Smooth muscle cell (in vitro differentiated cells): ENCODE results near the gene RDH12. TPM values are rescaled to one million over a fixed set of nuclear protein-coding genes. Genes with fewer than 3 reads are reported as not detected.

Source experiments
- DNase-seq: peaks from one replicate; lab custom pipeline; 2025; ENCODE audit not compliant: unreplicated experiment; lab: John Stamatoyannopoulos, UW
- H2AFZ ChIP-seq: fragments of 200-600 bp; sonication (generic); 2 replicates; pipeline ENCODE4 v1.6.0; 2016; ENCODE audit warnings: antibody characterized with exemption, low read depth, mild to moderate bottlenecking
- H3F3A ChIP-seq: fragments of 200-600 bp; sonication (generic); 2 replicates; pipeline ENCODE4 v1.6.0; 2017; ENCODE audit warnings: antibody characterized with exemption, low read depth
- H3K27ac ChIP-seq: fragments of 200-600 bp; sonication (generic); 2 replicates; pipeline ENCODE4 v1.5.1; 2016; ENCODE audit warnings: low read depth, mild to moderate bottlenecking
- H3K27me3 ChIP-seq: fragments of 200-600 bp; sonication (generic); 2 replicates; pipeline ENCODE4 v1.6.1; 2016; ENCODE audit warnings: low read depth, mild to moderate bottlenecking
- H3K36me3 ChIP-seq: fragments of 200-600 bp; sonication (generic); 2 replicates; pipeline ENCODE4 v1.5.1; 2016; ENCODE audit warnings: low read depth
- H3K4me1 ChIP-seq: fragments of 200-600 bp; sonication (generic); 2 replicates; pipeline ENCODE4 v1.5.1; 2016; ENCODE audit warnings: low read depth
- H3K4me2 ChIP-seq: fragments of 200-600 bp; sonication (generic); 2 replicates; pipeline ENCODE4 v1.6.0; 2016; ENCODE audit warnings: mild to moderate bottlenecking
- H3K4me3 ChIP-seq: fragments of 200-600 bp; sonication (generic); 2 replicates; pipeline ENCODE4 v1.5.1; 2016; ENCODE audit warnings: mild to moderate bottlenecking
- H3K79me2 ChIP-seq: fragments of 200-600 bp; sonication (generic); 2 replicates; pipeline ENCODE4 v1.6.0; 2016; ENCODE audit warnings: low read depth, mild to moderate bottlenecking
- H3K9ac ChIP-seq: fragments of 200-600 bp; sonication (generic); 2 replicates; pipeline ENCODE4 v1.6.0; 2016; ENCODE audit warnings: low read depth
- H3K9me3 ChIP-seq: fragments of 200-600 bp; sonication (generic); replicated peaks from 2 replicates; pipeline ENCODE4 v1.5.1; 2016; ENCODE audit warnings: low read depth
- H4K20me1 ChIP-seq: fragments of 200-600 bp; sonication (generic); 2 replicates; pipeline ENCODE4 v1.6.0; 2016; ENCODE audit warnings: low read depth
- WGBS: methylation state at CpG from one replicate; pipeline ENCODE4 v1.1.7; 2016; ENCODE audit warnings: low lambda C conversion rate; 5-methylcytosine and 5-hydroxymethylcytosine counted together
- polyA plus RNA-seq: library from polyadenylated mRNA; unstranded; fragments of >200 nt; fragmentation: Nextera tagmentation; extraction: Ambion mirVana; gene quantifications from 2 replicates; pipeline ENCODE4 v1.2.1, GENCODE V29; 2016
- total RNA-seq: library from RNA; depleted of rRNA; stranded (reverse); fragments of >200 nt; gene quantifications from 2 replicates; pipeline ENCODE4 v1.2.3, GENCODE V29; 2014
- TF ChIP-seq, protein P1 (sequence below): fragments of 200-600 bp; sonication (generic); IDR thresholded peaks from 2 replicates; pipeline ENCODE4 v1.5.1; 2017; ENCODE audit warnings: borderline replicate concordance, mild to moderate bottlenecking, antibody characterized with exemption; ENCODE audit not compliant: insufficient read depth, poor library complexity, severe bottlenecking

Gene RDH12
- total and polyA plus RNA-seq, 2 experiments from 2014 or later: 0.30 to 1.9 TPM

DNA sequence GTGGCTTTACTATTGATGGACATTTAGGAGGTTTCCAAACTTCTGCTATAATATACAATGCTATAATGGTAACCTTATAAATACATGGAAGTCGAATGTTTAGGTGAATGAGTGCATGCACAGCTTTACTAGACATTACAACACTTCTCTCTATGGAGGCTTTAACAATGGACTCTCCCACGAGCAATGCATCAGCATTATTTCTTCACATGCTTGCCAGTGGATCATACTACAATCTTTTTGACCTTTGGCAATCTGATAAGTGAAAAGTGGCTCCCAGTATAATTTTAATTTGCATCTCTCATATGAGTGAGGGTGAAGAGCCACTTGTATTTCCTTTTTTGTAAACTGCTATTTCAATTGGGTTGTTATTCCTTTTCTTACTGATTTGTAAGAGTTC lies 18.2 kb downstream of the RDH12 start:
- Histone ChIP-seq H3K4me1 (no peaks in the 10 kb centered on the region), H2AFZ (no peak overlapping the region), H3K4me3 (no peak overlapping the region), H3K79me2 (no peaks in the 10 kb centered on the region), H3F3A (no peaks in the 10 kb centered on the region), H3K9me3 (no peaks in the 10 kb centered on the region), H3K9ac (no peak overlapping the region), H3K27me3 (peaks cover 11% of the 10 kb centered on the region), H4K20me1 (no peaks in the 10 kb centered on the region), H3K4me2 (no peak overlapping the region), H3K36me3 (no peaks in the 10 kb centered on the region), H3K27ac (no peak overlapping the region)
- 50% methylated on average over 2 of the region's 2 CpGs for WGBS
- DNase-seq: no peak
- TF ChIP-seq, protein P1, sequence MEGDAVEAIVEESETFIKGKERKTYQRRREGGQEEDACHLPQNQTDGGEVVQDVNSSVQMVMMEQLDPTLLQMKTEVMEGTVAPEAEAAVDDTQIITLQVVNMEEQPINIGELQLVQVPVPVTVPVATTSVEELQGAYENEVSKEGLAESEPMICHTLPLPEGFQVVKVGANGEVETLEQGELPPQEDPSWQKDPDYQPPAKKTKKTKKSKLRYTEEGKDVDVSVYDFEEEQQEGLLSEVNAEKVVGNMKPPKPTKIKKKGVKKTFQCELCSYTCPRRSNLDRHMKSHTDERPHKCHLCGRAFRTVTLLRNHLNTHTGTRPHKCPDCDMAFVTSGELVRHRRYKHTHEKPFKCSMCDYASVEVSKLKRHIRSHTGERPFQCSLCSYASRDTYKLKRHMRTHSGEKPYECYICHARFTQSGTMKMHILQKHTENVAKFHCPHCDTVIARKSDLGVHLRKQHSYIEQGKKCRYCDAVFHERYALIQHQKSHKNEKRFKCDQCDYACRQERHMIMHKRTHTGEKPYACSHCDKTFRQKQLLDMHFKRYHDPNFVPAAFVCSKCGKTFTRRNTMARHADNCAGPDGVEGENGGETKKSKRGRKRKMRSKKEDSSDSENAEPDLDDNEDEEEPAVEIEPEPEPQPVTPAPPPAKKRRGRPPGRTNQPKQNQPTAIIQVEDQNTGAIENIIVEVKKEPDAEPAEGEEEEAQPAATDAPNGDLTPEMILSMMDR: no peak

DNA sequence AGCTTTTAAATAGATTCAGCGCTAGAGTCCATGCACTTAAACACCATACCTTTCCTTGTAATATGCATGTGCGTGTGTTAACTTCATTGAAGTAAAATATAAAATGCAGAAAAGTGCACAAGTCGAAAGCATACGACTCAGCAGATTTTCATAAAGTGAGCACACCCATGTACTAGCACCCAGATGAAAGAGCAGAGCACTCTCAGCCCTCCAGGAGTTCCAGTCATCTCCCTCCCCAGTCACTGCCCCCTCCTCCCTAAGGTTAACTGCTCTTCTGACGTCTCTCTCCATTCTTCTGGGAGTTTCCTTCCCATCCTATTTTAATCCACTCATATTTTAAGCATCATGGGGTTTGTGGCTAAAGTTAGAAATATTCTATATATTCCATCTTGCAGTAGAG lies 20.2 kb downstream of the RDH12 start:
- no peak overlapping the region for H2AFZ ChIP-seq
- H3K27ac ChIP-seq: no peak overlapping the region
- no peak for DNase-seq
- TF ChIP-seq, protein P1: no peak
- no peak overlapping the region for H3K4me2 ChIP-seq
- no peaks in the 10 kb centered on the region for H3K4me1 ChIP-seq
- 77% methylated on average over 5 of the region's 5 CpGs for WGBS
- H3F3A ChIP-seq: no peaks in the 10 kb centered on the region
- H3K9ac ChIP-seq: no peak overlapping the region
- no peaks in the 10 kb centered on the region for H4K20me1 ChIP-seq
- H3K27me3 ChIP-seq: peaks cover 11% of the 10 kb centered on the region
- no peaks in the 10 kb centered on the region for H3K9me3 ChIP-seq
- no peaks in the 10 kb centered on the region for H3K79me2 ChIP-seq
- H3K36me3 ChIP-seq: no peaks in the 10 kb centered on the region
- no peak overlapping the region for H3K4me3 ChIP-seq

DNA sequence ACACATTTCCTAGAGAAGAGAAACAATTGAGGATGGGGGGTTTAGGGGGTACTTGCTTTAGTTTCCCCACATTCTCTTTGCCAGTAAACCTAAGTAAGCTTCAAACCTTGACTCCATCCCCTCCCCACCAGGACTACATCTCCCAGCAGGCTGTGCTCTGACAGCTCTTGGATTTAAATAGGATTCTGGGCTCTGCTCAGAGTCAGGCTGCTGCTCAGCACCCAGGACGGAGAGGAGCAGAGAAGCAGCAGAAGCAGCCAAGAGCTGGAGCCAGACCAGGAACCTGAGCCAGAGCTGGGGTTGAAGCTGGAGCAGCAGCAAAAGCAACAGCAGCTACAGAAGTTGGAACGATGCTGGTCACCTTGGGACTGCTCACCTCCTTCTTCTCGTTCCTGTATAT lies 20.6 kb downstream of the RDH12 start:
- H3K4me2 ChIP-seq: no peak overlapping the region
- H3K79me2 ChIP-seq: no peaks in the 10 kb centered on the region
- H3K9ac ChIP-seq: no peak overlapping the region
- no peak for DNase-seq
- no peak overlapping the region for H2AFZ ChIP-seq
- TF ChIP-seq, protein P1: no peak
- H3K36me3 ChIP-seq: no peaks in the 10 kb centered on the region
- H3K27me3 ChIP-seq: peaks cover 11% of the 10 kb centered on the region
- H3K9me3 ChIP-seq: no peaks in the 10 kb centered on the region
- H3F3A ChIP-seq: no peaks in the 10 kb centered on the region
- H3K4me3 ChIP-seq: no peak overlapping the region
- whole genome bisulfite sequencing: 66% methylated on average over 3 of the region's 3 CpGs
- no peak overlapping the region for H3K27ac ChIP-seq
- H4K20me1 ChIP-seq: no peaks in the 10 kb centered on the region
- no peaks in the 10 kb centered on the region for H3K4me1 ChIP-seq

DNA sequence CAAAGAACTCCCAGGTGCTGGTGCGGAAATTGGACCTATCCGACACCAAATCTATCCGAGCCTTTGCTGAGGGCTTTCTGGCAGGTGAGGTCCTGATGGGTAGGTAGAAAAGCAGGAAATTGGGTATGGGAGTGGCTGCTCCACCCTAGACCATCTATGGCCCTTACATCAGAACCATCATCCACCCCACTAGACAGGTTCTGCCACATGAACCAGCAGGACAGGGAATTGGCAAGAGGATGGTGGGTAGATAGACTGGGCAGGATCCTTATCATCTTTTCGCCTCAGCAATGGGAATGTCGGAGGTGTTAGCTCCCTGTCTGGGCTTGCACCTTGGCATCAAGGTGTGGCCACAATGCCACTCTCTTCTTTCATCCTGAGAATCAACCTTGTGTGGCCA lies 23.5 kb downstream of the RDH12 start:
- no peaks in the 10 kb centered on the region for H3K9me3 ChIP-seq
- DNase-seq: no peak
- H3K9ac ChIP-seq: no peak overlapping the region
- no peak overlapping the region for H3K4me2 ChIP-seq
- H2AFZ ChIP-seq: no peak overlapping the region
- no peaks in the 10 kb centered on the region for H3K36me3 ChIP-seq
- H3K4me1 ChIP-seq: peaks cover 6% of the 10 kb centered on the region
- WGBS: 83% methylated on average over 5 of the region's 5 CpGs
- H3K27me3 ChIP-seq: peaks cover 11% of the 10 kb centered on the region
- TF ChIP-seq, protein P1: no peak
- H3F3A ChIP-seq: no peaks in the 10 kb centered on the region
- H4K20me1 ChIP-seq: no peaks in the 10 kb centered on the region
- H3K79me2 ChIP-seq: no peaks in the 10 kb centered on the region
- H3K27ac ChIP-seq: no peak overlapping the region
- no peak overlapping the region for H3K4me3 ChIP-seq
